GM12878 (cell line): ENCODE data around the gene ZNF668. TPM values are rescaled to one million over a fixed set of nuclear protein-coding genes. Genes with fewer than 3 reads are reported as not detected.
A peak's percentile ranks its signal among the peaks of the same experiment; 100 is the strongest.

ENCODE experiments used
- ATAC-seq: fragments of 200-7000 bp; cut with Tn5 transposase; 3 replicates; pipeline ENCODE4 v1.9.1; 2020; ENCODE audit warnings: mild to moderate bottlenecking, moderate library complexity
- BruUV-seq: library from RNA; stranded (reverse); fragments of 400-500 nt; replicated peaks from 2 replicates; lab custom pipeline; 2021; lab: Mats Ljungman, UMichigan
- CTCF ChIA-PET: fragments of 300-600 bp; sonication (Branson Sonifier 250); formaldehyde crosslinking; extraction: SDS; loops from one replicate; lab custom pipeline; 2021; ENCODE audit warnings: inconsistent platforms; lab: Yijun Ruan, JAX
- POLR2A ChIA-PET: fragments of 350-600 bp; formaldehyde crosslinking; extraction: SDS; loops from one replicate; lab custom pipeline; 2021; ENCODE audit warnings: inconsistent platforms; lab: Charles Lee
- RAD21 ChIA-PET: fragments of 300-600 bp; sonication (Branson Sonifier 250); formaldehyde crosslinking; loops from one replicate; lab custom pipeline; 2023; ENCODE audit warnings: antibody characterized with exemption; ENCODE audit not compliant: unreplicated experiment; lab: Charles Lee
- SMC1A ChIA-PET: fragments of 300-600 bp; sonication (Branson Sonifier 250); formaldehyde crosslinking; loops from one replicate; lab custom pipeline; 2023; ENCODE audit not compliant: unreplicated experiment, uncharacterized antibody; lab: Charles Lee
- DNase-seq: peaks from one replicate; pipeline ENCODE4 v3.0.0-alpha.2; 2011; ENCODE audit warnings: low read depth, low spot score
- FAIRE-seq: peaks from 3 replicates; lab custom pipeline; 2011; peaks lifted over from hg19 to GRCh38; lab: Jason Lieb, UNC
- H2AFZ ChIP-seq: 2 replicates; pipeline ENCODE4 v1.6.0; 2011; ENCODE audit warnings: low read depth, low read length, control low read depth; ENCODE audit not compliant: control insufficient read depth
- H3K27ac ChIP-seq: 2 replicates; pipeline ENCODE4 v1.5.1; 2011; ENCODE audit warnings: control low read depth; ENCODE audit not compliant: control insufficient read depth, insufficient read depth
- H3K27me3 ChIP-seq, 2 experiments: replicated peaks in 1 of 2; 2 replicates each; pipeline versions ENCODE4 v1.6.0 to v1.6.1; 2011; ENCODE audit warnings: low read length in 1 of 2; ENCODE audit not compliant: control insufficient read depth in 2 of 2, insufficient read depth in 2 of 2
- H3K36me3 ChIP-seq, 2 experiments: 2 replicates each; pipeline ENCODE4 v1.5.1; 2011; ENCODE audit warnings: low read length in 1 of 2; ENCODE audit not compliant: control insufficient read depth in 2 of 2, insufficient read depth in 2 of 2
- H3K4me1 ChIP-seq: 2 replicates; pipeline ENCODE4 v1.6.1; 2011; ENCODE audit warnings: mild to moderate bottlenecking, low read length, moderate library complexity, mixed read lengths; ENCODE audit not compliant: control insufficient read depth, insufficient read depth
- H3K4me2 ChIP-seq: 2 replicates; pipeline ENCODE4 v1.6.0; 2011; ENCODE audit warnings: control low read depth; ENCODE audit not compliant: control insufficient read depth, insufficient read depth
- H3K4me3 ChIP-seq: fragments of 200-600 bp; sonication (generic); 2 replicates; pipeline ENCODE4 v1.5.1; 2016
- H3K79me2 ChIP-seq: 2 replicates; pipeline ENCODE4 v1.6.0; 2011; ENCODE audit warnings: low read length; ENCODE audit not compliant: control insufficient read depth, insufficient read depth
- H3K9ac ChIP-seq: 2 replicates; pipeline ENCODE4 v1.8.0; 2011; ENCODE audit warnings: low read length, control low read depth, mixed read lengths; ENCODE audit not compliant: control insufficient read depth, insufficient read depth
- H3K9me3 ChIP-seq: replicated peaks from 3 replicates; pipeline ENCODE4 v1.5.1; 2011; ENCODE audit warnings: mild to moderate bottlenecking, low read length; ENCODE audit not compliant: control insufficient read depth, insufficient read depth
- H4K20me1 ChIP-seq: 2 replicates; pipeline ENCODE4 v1.6.0; 2011; ENCODE audit not compliant: control insufficient read depth, insufficient read depth
- BMI1 ChIP-seq: fragments of 450-650 bp; IDR thresholded peaks from 2 replicates; pipeline ENCODE4 v1.6.1; 2016; ENCODE audit warnings: mild to moderate bottlenecking, moderate library complexity, borderline replicate concordance
- NBN ChIP-seq: fragments of 450-650 bp; IDR thresholded peaks from 2 replicates; pipeline ENCODE4 v1.6.1; 2016
- NFYB ChIP-seq: IDR thresholded peaks from 2 replicates; pipeline ENCODE4 v1.6.1; 2011; ENCODE audit warnings: low read depth, mild to moderate bottlenecking, low read length, improper control_type of control experiment, moderate library complexity; ENCODE audit not compliant: insufficient read depth
- NR2F1 ChIP-seq: fragments of 450-650 bp; conservative IDR thresholded peaks from 2 replicates; pipeline ENCODE4 v1.6.1; 2017; ENCODE audit warnings: mild to moderate bottlenecking
- PAX8 ChIP-seq: fragments of 450-650 bp; IDR thresholded peaks from 2 replicates; pipeline ENCODE4 v1.6.1; 2017; ENCODE audit warnings: mild to moderate bottlenecking, moderate library complexity
- RB1 ChIP-seq: fragments of 450-650 bp; formaldehyde crosslinking; IDR thresholded peaks from 2 replicates; pipeline ENCODE4 v1.6.1; 2017; ENCODE audit warnings: mild to moderate bottlenecking, borderline replicate concordance
- SMARCA5 ChIP-seq: fragments of 450-650 bp; IDR thresholded peaks from 2 replicates; pipeline ENCODE4 v1.6.1; 2017; ENCODE audit warnings: mild to moderate bottlenecking
- ZNF274 ChIP-seq: IDR thresholded peaks from one replicate; pipeline ENCODE4 v1.8.0; 2011; ENCODE audit not compliant: insufficient read length, insufficient read depth
- WGBS: methylation state at CpG from one replicate; pipeline ENCODE4 v1.1.6; 2016; ENCODE audit warnings: low lambda C conversion rate; ENCODE audit not compliant: insufficient replicate concordance, insufficient coverage; ENCODE audit errors: missing lambda C conversion rate; 5-methylcytosine and 5-hydroxymethylcytosine counted together
- in situ Hi-C: fragments of 300-500 bp; cut with MboI; formaldehyde crosslinking; loops from 9 replicates; pipeline ENCODE4 v1.14.3; 2018; ENCODE audit warnings: mixed read lengths
- intact Hi-C: fragments of 100-400 bp; cut with micrococcal nuclease; formaldehyde crosslinking; loops from one replicate; pipeline ENCODE4 v1.14.2; 2022; ENCODE audit not compliant: unreplicated experiment
- polyA plus RNA-seq, 11 experiments: library from polyadenylated mRNA; depleted of rRNA in 4 of 11; unstranded in 6 of 11; stranded (reverse) in 5 of 11; fragments of >200 nt; fragmentation: Nextera tagmentation in 4 of 11; fragmentation: Illumina TruSeq in 1 of 11; extraction: Ambion mirVana in 4 of 11; extraction: Trizol in 1 of 11; gene quantifications; 1 replicate in 1 of 11; 2 replicates in 10 of 11; pipeline versions ENCODE4 v1.2.1 to v1.2.3, GENCODE V29; 2011 to 2016; ENCODE audit warnings: inconsistent platforms in 2 of 11, missing spikeins in 2 of 11, low read depth in 1 of 11
- total RNA-seq, 4 experiments: library from RNA; depleted of rRNA in 3 of 4; stranded (reverse); fragments of >200 nt in 3 of 4; fragmentation: Illumina TruSeq in 1 of 4; extraction: Trizol in 1 of 4; gene quantifications; 2 replicates each; pipeline versions ENCODE4 v1.2.1 to v1.2.3, GENCODE V29; 2013 to 2021
- TF ChIP-seq, protein P1 (sequence below): fragments of 450-650 bp; IDR thresholded peaks from 2 replicates; pipeline ENCODE4 v1.6.1; 2017; ENCODE audit warnings: low read depth, mild to moderate bottlenecking, moderate library complexity
- TF ChIP-seq, protein P2 (sequence below): IDR thresholded peaks from 2 replicates; pipeline ENCODE4 v1.6.1; 2012; ENCODE audit warnings: low read length, inconsistent platforms
- TF ChIP-seq, protein P3 (sequence below): fragments of 450-650 bp; IDR thresholded peaks from 2 replicates; pipeline ENCODE4 v1.6.1; 2016; ENCODE audit warnings: mild to moderate bottlenecking
- TF ChIP-seq, protein P4 (sequence below): IDR thresholded peaks from 2 replicates; pipeline ENCODE4 v1.6.1; 2011; ENCODE audit warnings: low read depth, low read length, improper control_type of control experiment, borderline replicate concordance
- TF ChIP-seq, protein P5 (sequence below): IDR thresholded peaks from 2 replicates; pipeline ENCODE4 v1.6.1; 2011; ENCODE audit warnings: borderline replicate concordance, low read depth, mild to moderate bottlenecking, moderate library complexity, low read length; ENCODE audit not compliant: insufficient read depth, poor library complexity, severe bottlenecking

ZNF668 gene
- total and polyA plus RNA-seq, 10 of the 15 experiments (the other 5 are each of a cell fraction or from before 2014, with no cell fraction given): 0.05 to 20.7 (median 10.0) TPM; not detected in 1

DNA sequence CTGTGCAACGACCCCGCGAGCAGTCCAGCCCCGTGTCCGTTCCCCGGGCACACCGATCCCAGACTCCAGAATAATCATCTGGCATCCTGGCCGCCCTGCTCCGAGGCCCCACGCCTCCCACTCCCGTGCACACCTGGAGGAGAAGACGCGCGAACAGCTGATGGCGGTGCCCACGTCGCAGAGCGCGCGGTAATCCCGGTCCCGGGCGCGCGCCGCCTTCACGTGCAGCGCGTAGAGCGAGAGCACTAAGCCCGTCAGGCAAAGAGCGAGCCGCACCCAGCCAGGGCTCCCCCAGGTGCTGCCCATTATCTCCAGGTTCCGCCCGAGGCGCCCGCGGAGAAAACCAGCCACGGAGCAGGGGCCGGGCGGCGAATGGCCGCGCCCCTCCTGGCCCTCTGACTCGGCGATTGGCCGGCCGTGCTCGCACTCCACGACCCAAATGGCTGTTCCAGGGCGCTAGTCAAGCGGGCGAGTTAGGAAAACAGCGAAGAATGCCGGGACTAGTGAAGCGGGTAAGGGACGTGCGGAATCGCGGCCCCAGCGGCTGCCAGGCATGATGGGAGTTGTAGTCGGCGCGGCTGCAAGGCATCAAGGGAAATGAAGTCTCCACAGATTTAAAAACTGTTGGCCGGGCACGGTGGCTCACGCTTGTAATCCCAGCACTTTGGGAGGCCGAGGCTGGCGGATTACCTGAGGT is 20.5 kb upstream of the ZNF668 start, which contains the start of gene VKORC1:
VKORC1 (minus strand) TSS at position 374 of the 697 bp plus-strand sequence; CDS start at position 306, 68 bp downstream.
- peak; percentile 89 for ATAC-seq
- H3K4me2 ChIP-seq: peak within 1 kb of the TSS; percentile 86
- in situ Hi-C loops: loop anchor here (5.0 kb wide), 1 partner anchor 107 kb away; the partner anchor contains the start of gene HSD3B7
- BruUV-seq: TSS peak; percentile 70
- H3K27me3 ChIP-seq: no peaks in the 10 kb centered on the region
- RAD21 ChIA-PET: interaction anchor here (0.7 to 1.8 kb wide), 7 partner anchors 21 to 348 kb away, joined by 3 to 8 read pairs (median 5); partner anchors contain the start of genes HSD3B7, ZNF646, ZNF668 and ZNF843
- peaks cover 0 to 2% of the 10 kb centered on the region in 2 experiments; a peak in 3 of 4 replicates for H3K36me3 ChIP-seq
- peaks cover 20% of the 10 kb centered on the region for H3K79me2 ChIP-seq
- CTCF ChIA-PET: interaction anchor here (0.7 to 4.2 kb wide), 8 partner anchors 8 to 775 kb away, joined by 3 to 27 read pairs (median 6); partner anchors contain the start of genes HSD3B7, ZNF646 and ZNF668
- FAIRE-seq: peak; percentile 73
- peak within 1 kb of the TSS; percentile 83 for H3K9ac ChIP-seq
- POLR2A ChIA-PET: interaction anchor here (0.6 to 2.0 kb wide), 8 partner anchors 21 to 324 kb away, joined by 3 to 5 read pairs (median 4); partner anchors contain the start of genes FUS, KAT8, STX4 and ZNF646
- intact Hi-C loops: loop anchor here (1.0 to 10.0 kb wide), 6 partner anchors 20 to 348 kb away; partner anchors contain the start of genes HSD3B7, SETD1A, STX4 and ZNF646
- peak within 1 kb of the TSS; percentile 81 for H3K27ac ChIP-seq
- SMC1A ChIA-PET: interaction anchor here (0.8 to 1.7 kb wide), 2 partner anchors 100 to 109 kb away, joined by 3 to 5 read pairs; no protein-coding TSS in a partner anchor
- peak within 1 kb of the TSS; percentile 95 for H2AFZ ChIP-seq
- peak within 1 kb of the TSS; percentile 99 for H3K4me3 ChIP-seq
- WGBS: 1% methylated on average over 69 of the region's 69 CpGs
- DNase-seq: peak; percentile 87
- H3K9me3 ChIP-seq: no peaks in the 10 kb centered on the region
- H3K4me1 ChIP-seq: peaks cover 8% of the 10 kb centered on the region
- no peaks in the 10 kb centered on the region for H4K20me1 ChIP-seq
- TF ChIP-seq, protein P1, sequence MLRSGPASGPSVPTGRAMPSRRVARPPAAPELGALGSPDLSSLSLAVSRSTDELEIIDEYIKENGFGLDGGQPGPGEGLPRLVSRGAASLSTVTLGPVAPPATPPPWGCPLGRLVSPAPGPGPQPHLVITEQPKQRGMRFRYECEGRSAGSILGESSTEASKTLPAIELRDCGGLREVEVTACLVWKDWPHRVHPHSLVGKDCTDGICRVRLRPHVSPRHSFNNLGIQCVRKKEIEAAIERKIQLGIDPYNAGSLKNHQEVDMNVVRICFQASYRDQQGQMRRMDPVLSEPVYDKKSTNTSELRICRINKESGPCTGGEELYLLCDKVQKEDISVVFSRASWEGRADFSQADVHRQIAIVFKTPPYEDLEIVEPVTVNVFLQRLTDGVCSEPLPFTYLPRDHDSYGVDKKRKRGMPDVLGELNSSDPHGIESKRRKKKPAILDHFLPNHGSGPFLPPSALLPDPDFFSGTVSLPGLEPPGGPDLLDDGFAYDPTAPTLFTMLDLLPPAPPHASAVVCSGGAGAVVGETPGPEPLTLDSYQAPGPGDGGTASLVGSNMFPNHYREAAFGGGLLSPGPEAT: peak; percentile 70; the same call in 1 of the 2 replicates
- TF ChIP-seq, protein P2, sequence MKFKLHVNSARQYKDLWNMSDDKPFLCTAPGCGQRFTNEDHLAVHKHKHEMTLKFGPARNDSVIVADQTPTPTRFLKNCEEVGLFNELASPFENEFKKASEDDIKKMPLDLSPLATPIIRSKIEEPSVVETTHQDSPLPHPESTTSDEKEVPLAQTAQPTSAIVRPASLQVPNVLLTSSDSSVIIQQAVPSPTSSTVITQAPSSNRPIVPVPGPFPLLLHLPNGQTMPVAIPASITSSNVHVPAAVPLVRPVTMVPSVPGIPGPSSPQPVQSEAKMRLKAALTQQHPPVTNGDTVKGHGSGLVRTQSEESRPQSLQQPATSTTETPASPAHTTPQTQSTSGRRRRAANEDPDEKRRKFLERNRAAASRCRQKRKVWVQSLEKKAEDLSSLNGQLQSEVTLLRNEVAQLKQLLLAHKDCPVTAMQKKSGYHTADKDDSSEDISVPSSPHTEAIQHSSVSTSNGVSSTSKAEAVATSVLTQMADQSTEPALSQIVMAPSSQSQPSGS: no peak
- peak; percentile 66; the same call in 1 of the 2 replicates for TF ChIP-seq NFYB
- no peak for TF ChIP-seq ZNF274
- TF ChIP-seq BMI1: no peak
- TF ChIP-seq, protein P3, sequence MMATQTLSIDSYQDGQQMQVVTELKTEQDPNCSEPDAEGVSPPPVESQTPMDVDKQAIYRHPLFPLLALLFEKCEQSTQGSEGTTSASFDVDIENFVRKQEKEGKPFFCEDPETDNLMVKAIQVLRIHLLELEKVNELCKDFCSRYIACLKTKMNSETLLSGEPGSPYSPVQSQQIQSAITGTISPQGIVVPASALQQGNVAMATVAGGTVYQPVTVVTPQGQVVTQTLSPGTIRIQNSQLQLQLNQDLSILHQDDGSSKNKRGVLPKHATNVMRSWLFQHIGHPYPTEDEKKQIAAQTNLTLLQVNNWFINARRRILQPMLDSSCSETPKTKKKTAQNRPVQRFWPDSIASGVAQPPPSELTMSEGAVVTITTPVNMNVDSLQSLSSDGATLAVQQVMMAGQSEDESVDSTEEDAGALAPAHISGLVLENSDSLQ: peak; percentile 93
- peak; percentile 18; the same call in 1 of the 2 replicates for TF ChIP-seq RB1
- TF ChIP-seq, protein P4, sequence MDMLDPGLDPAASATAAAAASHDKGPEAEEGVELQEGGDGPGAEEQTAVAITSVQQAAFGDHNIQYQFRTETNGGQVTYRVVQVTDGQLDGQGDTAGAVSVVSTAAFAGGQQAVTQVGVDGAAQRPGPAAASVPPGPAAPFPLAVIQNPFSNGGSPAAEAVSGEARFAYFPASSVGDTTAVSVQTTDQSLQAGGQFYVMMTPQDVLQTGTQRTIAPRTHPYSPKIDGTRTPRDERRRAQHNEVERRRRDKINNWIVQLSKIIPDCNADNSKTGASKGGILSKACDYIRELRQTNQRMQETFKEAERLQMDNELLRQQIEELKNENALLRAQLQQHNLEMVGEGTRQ: no peak
- TF ChIP-seq PAX8: no peak
- 0 out of 2 replicates have a peak, but pooled peaks have one; percentile 33 for TF ChIP-seq NR2F1
- TF ChIP-seq, protein P5, sequence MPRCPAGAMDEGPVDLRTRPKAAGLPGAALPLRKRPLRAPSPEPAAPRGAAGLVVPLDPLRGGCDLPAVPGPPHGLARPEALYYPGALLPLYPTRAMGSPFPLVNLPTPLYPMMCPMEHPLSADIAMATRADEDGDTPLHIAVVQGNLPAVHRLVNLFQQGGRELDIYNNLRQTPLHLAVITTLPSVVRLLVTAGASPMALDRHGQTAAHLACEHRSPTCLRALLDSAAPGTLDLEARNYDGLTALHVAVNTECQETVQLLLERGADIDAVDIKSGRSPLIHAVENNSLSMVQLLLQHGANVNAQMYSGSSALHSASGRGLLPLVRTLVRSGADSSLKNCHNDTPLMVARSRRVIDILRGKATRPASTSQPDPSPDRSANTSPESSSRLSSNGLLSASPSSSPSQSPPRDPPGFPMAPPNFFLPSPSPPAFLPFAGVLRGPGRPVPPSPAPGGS: no peak
- TF ChIP-seq NBN: 0 out of 2 replicates have a peak, but pooled peaks have one; percentile 53
- TF ChIP-seq SMARCA5: no peak
